Stimulated activated CD8-positive, alpha-beta memory T cell treated with anti-CD3 and anti-CD28 coated beads, Interleukin-4, amount 100 ng/mL, for 1 hour (primary cell): ENCODE results near the gene CD4.
A peak's percentile ranks its signal among the peaks of the same experiment; 100 is the strongest.
"Not testable (repeated sequence)": the region's sequence is repeated elsewhere in the genome, so short reads cannot be mapped to it uniquely, and the experiment has no call there.

Source experiments
- DNase-seq, 2 donors: peaks; one replicate each; pipeline ENCODE4 v3.0.0-alpha.2; 2020; ENCODE audit warnings: low read depth in 2 of 2, low spot score in 1 of 2

CD4 gene

GRCh38 chr12:6845395-6845794 lies 56.1 kb downstream of the CD4 start:
- no peak for DNase-seq

- no peak for DNase-seq
Measured at GRCh38 chr12:6846316-6846869, 57.1 kb downstream of the CD4 start.

DNA sequence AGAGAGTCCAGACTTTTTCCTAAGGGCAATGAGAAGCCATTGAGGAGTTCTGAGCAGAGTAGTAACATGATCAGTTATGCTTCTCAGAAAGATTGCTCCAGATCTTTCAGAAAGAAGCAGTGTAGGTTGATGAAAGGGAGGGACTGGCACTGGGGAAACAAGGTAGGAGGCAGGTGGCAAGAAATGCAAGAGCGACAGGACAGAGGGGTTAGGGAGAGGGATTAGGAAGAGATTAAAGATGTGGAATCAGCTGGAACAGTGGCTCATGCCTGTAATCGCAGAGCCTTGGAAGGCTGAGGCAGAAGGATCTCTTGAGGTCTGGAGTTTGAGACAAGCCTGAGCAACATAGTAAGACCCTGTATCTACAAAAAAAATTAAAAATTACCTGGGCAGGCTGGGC lies 58.3 kb downstream of the CD4 start:
- DNase-seq: no peak

- no peak for DNase-seq
Measured at GRCh38 chr12:6849427-6849826, 60.1 kb downstream of the CD4 start.

DNA sequence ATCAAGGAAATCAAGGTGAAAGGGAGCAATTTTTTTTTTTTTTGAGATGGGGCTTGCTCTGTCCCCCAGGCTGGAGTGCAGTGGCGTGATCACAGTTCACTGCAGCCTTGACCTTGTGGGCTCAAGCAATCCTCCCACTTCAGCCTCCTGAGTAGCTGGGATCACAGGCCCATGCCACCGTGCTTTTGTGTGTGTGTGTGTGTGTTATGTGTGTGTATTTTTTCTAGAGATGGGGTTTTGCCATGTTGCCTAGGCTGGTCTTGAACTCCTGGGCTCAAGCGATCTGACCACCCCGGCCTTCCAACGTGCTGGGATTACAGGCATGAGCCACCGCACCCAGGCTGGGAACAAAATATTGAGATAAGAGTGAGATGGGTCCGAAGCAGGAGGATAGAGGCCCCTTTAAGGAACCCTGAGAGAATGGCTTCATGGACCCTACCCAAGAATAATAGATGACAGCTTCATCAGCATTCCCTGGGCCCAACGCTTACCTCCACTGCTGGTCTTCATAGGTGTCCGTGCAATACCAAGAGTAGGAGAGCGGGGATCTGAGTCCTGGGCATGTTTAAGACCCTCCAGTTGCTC lies 60.7 kb downstream of the CD4 start:
- no peak for DNase-seq

DNA sequence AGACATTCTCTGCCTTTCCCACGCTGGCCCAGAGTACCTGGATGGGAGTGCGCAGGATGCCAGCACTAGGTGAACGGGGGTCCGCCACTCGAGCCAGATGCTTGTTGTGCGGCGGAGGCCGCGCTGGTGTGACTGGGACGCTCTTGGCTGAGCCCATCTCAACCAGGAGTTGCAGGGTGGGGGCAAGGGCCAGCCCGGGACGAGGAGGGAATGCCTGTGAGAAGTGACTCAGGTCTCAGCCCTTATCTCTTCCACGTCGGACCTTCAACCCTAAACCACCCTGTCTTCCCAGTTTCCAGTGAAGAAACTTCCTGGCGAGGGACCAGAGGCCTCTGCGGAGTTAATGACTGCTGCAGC lies 61.4 kb downstream of the CD4 start:
- DNase-seq: no peak

- DNase-seq: peak; percentile 80 to 85
Measured at GRCh38 chr12:6851153-6851920, 62.0 kb downstream of the CD4 start, which contains the start of gene CDCA3. CDCA3 (minus strand) TSS chr12:6851286; CDS start chr12:6850952, 334 bp downstream.

- DNase-seq: peak; percentile 93 to 96
Measured at GRCh38 chr12:6851921-6852650, 62.8 kb downstream of the CD4 start, which contains the start of gene USP5. USP5 (plus strand) TSS chr12:6852150; CDS start chr12:6852180, 30 bp downstream.

DNA sequence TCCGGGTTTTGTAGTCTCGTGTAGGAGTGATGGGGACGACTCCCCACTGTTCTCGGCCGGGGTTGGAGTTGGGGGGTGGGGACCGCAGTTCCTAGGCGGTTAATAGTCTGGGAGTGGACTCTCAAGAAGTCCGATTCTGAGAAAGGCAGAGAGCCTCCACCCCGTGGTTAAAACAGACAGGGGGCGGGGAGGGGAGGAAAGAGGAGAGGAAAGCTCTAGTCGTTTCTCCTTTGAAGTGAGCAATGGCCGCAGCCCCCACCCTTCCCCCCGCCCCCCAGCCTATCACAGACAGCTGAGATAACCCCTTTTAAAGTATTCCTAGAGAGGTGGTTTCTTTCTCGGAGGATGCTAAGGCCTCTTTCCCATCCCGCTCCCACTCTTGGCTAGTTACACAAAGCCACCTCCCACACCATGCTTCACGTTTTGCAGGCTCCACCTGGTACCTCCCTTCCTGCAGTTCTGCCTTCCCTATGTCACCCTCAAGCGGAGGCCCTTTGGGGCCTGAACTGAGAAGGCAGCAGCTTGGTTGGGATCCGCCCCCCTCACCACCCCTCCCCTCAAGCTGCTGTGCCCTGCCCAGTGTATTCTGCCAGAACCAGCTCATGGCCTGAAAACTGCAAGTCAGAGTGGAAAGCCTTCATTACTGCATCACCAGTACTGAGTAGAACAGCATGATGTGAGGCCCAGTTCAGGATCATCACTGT lies 63.5 kb downstream of the CD4 start:
- no peak for DNase-seq

- no peak for DNase-seq
Measured at GRCh38 chr12:6853626-6854025, 64.3 kb downstream of the CD4 start.

GRCh38 chr12:6854036-6854435 lies 64.7 kb downstream of the CD4 start:
- no peak for DNase-seq

DNA sequence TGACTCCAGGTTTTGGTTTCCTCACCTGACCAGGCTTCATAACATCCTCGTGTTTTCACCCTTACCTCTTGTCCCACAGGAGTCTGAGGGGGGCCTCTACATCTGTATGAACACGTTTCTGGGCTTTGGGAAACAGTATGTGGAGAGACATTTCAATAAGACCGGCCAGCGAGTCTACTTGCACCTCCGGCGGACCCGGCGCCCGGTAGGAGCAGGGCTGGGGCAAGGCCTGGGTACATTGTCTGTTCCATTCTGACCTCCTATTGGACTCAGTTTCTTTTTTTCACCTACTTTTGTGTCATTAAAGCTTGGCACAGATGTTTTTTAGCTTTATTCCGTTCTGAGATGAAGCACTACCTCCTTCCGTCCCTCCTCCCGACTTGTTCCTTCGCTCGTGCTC lies 66.0 kb downstream of the CD4 start:
- no peak for DNase-seq

DNA sequence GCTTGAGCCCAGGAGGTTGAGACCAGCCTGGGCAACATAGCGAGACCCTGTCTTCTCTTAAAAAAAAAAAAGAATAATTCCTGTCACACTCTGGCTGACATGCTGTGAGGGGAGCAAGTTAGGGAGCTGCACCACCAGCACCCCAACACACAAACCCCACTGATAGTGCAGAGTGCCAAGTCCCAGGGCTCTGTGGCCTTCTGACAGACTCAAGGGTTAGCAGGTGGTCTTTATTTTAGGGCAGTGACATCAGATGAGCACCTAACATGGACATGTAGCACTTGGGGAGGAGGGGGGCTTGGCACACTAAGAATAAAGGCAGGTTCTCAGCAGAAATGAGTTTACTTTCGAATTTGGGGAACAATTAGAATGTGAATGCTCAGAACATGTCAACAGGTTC lies 69.5 kb downstream of the CD4 start:
- no peak for DNase-seq

DNA sequence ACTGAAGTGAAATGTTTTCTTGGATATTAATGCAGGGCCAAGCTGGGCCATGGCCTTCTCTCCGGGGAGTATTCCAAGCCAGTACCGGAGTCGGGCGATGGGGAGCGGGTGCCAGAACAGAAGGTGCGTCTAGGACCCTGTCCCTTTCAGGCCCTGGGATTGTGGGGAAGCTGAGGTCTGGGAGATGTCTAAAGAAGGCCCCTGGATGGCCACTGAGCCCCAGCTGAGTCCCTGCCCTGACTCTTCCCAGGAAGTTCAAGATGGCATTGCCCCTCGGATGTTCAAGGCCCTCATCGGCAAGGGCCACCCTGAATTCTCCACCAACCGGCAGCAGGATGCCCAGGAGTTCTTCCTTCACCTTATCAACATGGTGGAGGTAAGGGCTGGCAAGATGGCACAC lies 70.8 kb downstream of the CD4 start:
- no peak for DNase-seq

GRCh38 chr12:6860942-6861341 lies 71.6 kb downstream of the CD4 start:
- DNase-seq: no peak

- no peak for DNase-seq
Measured at GRCh38 chr12:6861391-6861790, 72.1 kb downstream of the CD4 start.

- DNase-seq: no peak
Measured at GRCh38 chr12:6863033-6863432, 73.7 kb downstream of the CD4 start.

- no peak for DNase-seq
Measured at GRCh38 chr12:6863586-6864321, 74.4 kb downstream of the CD4 start.

DNA sequence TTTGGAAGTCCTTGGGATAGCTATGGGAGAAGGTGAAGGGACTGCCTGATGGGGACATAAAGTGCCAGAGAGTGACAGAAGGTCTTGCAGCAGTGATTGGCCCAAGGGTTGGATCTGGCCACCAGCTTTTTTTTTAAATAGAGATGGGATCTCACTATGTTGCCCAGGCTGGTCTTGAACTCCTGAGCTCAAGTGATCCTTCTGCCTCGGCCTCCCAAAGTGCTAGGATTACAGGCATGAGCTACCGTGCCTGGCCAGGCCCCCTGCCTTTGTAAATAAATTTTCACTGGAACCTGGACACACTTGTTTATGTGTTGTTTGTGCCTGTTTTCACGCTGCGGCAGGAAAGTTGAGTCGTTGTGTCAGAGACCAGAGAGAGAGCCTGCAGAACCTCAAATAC lies 76.0 kb downstream of the CD4 start:
- DNase-seq: not testable (repeated sequence)

- no peak for DNase-seq
Measured at GRCh38 chr12:6866163-6866919, 77.0 kb downstream of the CD4 start.
